ENCODE results near the gene GPA33. TPM values are rescaled to one million over a fixed set of nuclear protein-coding genes. Genes with fewer than 3 reads are reported as not detected.

GPA33 gene
- total RNA-seq, 1 donor = not detected

GRCh38 chr1:167109125-167109524, 18.9 kb upstream of the GPA33 start:
- DNase-seq (ENCODE audit: insufficient read length, low spot score, missing footprints) = no peak

DNA sequence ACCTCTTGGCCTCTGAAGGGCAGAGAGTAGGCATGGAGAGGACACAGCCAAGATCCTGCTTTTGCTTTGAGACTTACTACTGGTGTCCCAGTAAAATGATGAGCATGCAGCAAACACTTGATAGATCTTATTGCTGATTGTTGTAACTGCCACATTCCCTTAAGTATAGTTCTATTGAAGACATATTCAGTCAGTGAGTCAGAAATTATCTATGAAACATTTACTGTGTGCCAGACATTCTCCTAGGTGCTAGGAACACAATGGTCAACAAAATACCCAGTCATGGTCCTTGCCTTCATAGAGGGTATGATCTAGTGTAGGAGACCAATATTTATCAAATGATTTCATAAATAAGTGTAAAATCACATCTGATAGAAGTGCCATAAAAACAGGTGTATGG, 17.3 kb upstream of the GPA33 start:
- no peaks in the 10 kb centered on the region for H3K4me1 ChIP-seq (ENCODE audit: insufficient read depth, low read length)
- no peak overlapping the region for H3K27ac ChIP-seq (ENCODE audit: low read depth, low read length)
- H3K27me3 ChIP-seq (ENCODE audit: insufficient read depth, low read length) = peaks cover 5% of the 10 kb centered on the region
- no peaks in the 10 kb centered on the region for H3K36me3 ChIP-seq (ENCODE audit: insufficient read depth, low read length)
- no peak for TF ChIP-seq CTCF (IDR thresholded peaks at IDR 0.05; ENCODE audit: extremely low read depth, low read depth, low read length)
- no peak overlapping the region for H3K4me3 ChIP-seq (ENCODE audit: insufficient read depth, low read length)
- no peaks in the 10 kb centered on the region for H4K20me1 ChIP-seq (ENCODE audit: insufficient read depth, low read length)
- H3K4me2 ChIP-seq (ENCODE audit: insufficient read depth, low read length) = no peak overlapping the region
- H3K9me3 ChIP-seq (ENCODE audit: low read depth, low read length) = no peaks in the 10 kb centered on the region
- no peaks in the 10 kb centered on the region for H3K79me2 ChIP-seq (ENCODE audit: insufficient read depth, low read length)
- DNase-seq (ENCODE audit: insufficient read length, low spot score, missing footprints) = no peak
- no peak overlapping the region for H2AFZ ChIP-seq (ENCODE audit: low read length)

More at GRCh38 chr1:167109125-167109524, 18.9 kb upstream of the GPA33 start:
- H3K36me3 ChIP-seq (ENCODE audit: insufficient read depth, low read length) = no peaks in the 10 kb centered on the region
- H3K79me2 ChIP-seq (ENCODE audit: insufficient read depth, low read length) = no peaks in the 10 kb centered on the region
- no peaks in the 10 kb centered on the region for H4K20me1 ChIP-seq (ENCODE audit: insufficient read depth, low read length)
- no peak for TF ChIP-seq CTCF (IDR thresholded peaks at IDR 0.05; ENCODE audit: extremely low read depth, low read depth, low read length)
- H3K4me2 ChIP-seq (ENCODE audit: insufficient read depth, low read length) = no peak overlapping the region
- H3K27me3 ChIP-seq (ENCODE audit: insufficient read depth, low read length) = peaks cover 5% of the 10 kb centered on the region
- H3K4me1 ChIP-seq (ENCODE audit: insufficient read depth, low read length) = no peaks in the 10 kb centered on the region
- no peak overlapping the region for H2AFZ ChIP-seq (ENCODE audit: low read length)
- no peaks in the 10 kb centered on the region for H3K9me3 ChIP-seq (ENCODE audit: low read depth, low read length)
- H3K4me3 ChIP-seq (ENCODE audit: insufficient read depth, low read length) = no peak overlapping the region
- no peak overlapping the region for H3K27ac ChIP-seq (ENCODE audit: low read depth, low read length)

DNA sequence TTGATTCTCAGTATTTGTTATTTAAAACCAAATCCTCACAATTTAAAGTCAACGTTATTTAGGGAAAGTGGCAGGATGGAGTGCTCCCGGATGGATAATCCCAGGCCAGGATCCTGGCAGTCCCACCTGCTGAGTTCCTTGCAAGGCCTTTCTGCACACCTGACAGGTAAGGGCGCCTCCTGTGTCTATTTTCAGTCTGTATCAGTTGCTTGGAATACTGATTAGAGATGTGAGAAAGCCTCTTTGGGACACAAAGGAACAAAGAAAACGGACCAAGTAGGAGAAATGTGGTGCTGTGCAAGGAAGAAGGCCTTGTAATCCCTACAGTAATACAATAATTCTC, 15.9 kb upstream of the GPA33 start:
- Histone ChIP-seq H4K20me1 (ENCODE audit: insufficient read depth, low read length) (no peaks in the 10 kb centered on the region), H3K4me1 (ENCODE audit: insufficient read depth, low read length) (no peaks in the 10 kb centered on the region), H2AFZ (ENCODE audit: low read length) (no peak overlapping the region), H3K4me2 (ENCODE audit: insufficient read depth, low read length) (no peak overlapping the region), H3K27ac (ENCODE audit: low read depth, low read length) (no peak overlapping the region), H3K27me3 (ENCODE audit: insufficient read depth, low read length) (peaks cover 5% of the 10 kb centered on the region), H3K9me3 (ENCODE audit: low read depth, low read length) (no peaks in the 10 kb centered on the region), H3K79me2 (ENCODE audit: insufficient read depth, low read length) (no peaks in the 10 kb centered on the region), H3K4me3 (ENCODE audit: insufficient read depth, low read length) (no peak overlapping the region), H3K36me3 (ENCODE audit: insufficient read depth, low read length) (no peaks in the 10 kb centered on the region)
- no peak for TF ChIP-seq CTCF (IDR thresholded peaks at IDR 0.05; ENCODE audit: extremely low read depth, low read depth, low read length)
- DNase-seq (ENCODE audit: insufficient read length, low spot score, missing footprints) = no peak

- H3K9me3 ChIP-seq (ENCODE audit: low read depth, low read length) = no peaks in the 10 kb centered on the region
- no peak overlapping the region for H3K4me2 ChIP-seq (ENCODE audit: insufficient read depth, low read length)
- no peaks in the 10 kb centered on the region for H3K4me1 ChIP-seq (ENCODE audit: insufficient read depth, low read length)
Observed at GRCh38 chr1:167105271-167106118, 15.3 kb upstream of the GPA33 start.

More at GRCh38 chr1:167105271-167106118, 15.3 kb upstream of the GPA33 start:
- Histone ChIP-seq H3K79me2 (ENCODE audit: insufficient read depth, low read length) (no peaks in the 10 kb centered on the region), H3K4me3 (ENCODE audit: insufficient read depth, low read length) (no peak overlapping the region), H3K27ac (ENCODE audit: low read depth, low read length) (no peak overlapping the region), H2AFZ (ENCODE audit: low read length) (no peak overlapping the region), H3K27me3 (ENCODE audit: insufficient read depth, low read length) (peaks cover 5% of the 10 kb centered on the region), H3K36me3 (ENCODE audit: insufficient read depth, low read length) (no peaks in the 10 kb centered on the region), H4K20me1 (ENCODE audit: insufficient read depth, low read length) (no peaks in the 10 kb centered on the region)
- TF ChIP-seq CTCF (IDR thresholded peaks at IDR 0.05; ENCODE audit: extremely low read depth, low read depth, low read length) = no peak
- DNase-seq (ENCODE audit: insufficient read length, low spot score, missing footprints) = peak; percentile 52
